Naive thymus-derived CD4-positive, alpha-beta T cell (primary cell): ENCODE measurements around the gene MYL10. TPM values are rescaled to one million over a fixed set of nuclear protein-coding genes. Genes with fewer than 3 reads are reported as not detected.
"Not testable (repeated sequence)": the region's sequence is repeated elsewhere in the genome, so short reads cannot be mapped to it uniquely, and the experiment has no call there.

ENCODE experiments used
- ATAC-seq: fragments of 150-1000 bp; cut with Tn5 transposase; 2 replicates; pipeline ENCODE4 v1.10.0; 2021; ENCODE audit warnings: mild to moderate bottlenecking, moderate library complexity
- CTCF ChIA-PET: fragments of 350-600 bp; sonication (Branson Sonifier 250); formaldehyde crosslinking; loops from one replicate; lab custom pipeline; 2021; ENCODE audit warnings: antibody characterized with exemption; lab: Charles Lee
- POLR2A ChIA-PET: fragments of 350-600 bp; sonication (Branson Sonifier 250); formaldehyde crosslinking; loops from one replicate; lab custom pipeline; 2021; ENCODE audit warnings: antibody characterized with exemption, inconsistent platforms; lab: Charles Lee
- DNase-seq, 9 donors: peaks; one replicate each; pipeline versions ENCODE4 v3.0.0 to v3.0.0-alpha.2; 2020 to 2022; ENCODE audit warnings: mixed read lengths in 1 of 9
- H3K27ac ChIP-seq: one replicate; pipeline ENCODE4 v1.7.0; 2013; ENCODE audit warnings: mild to moderate bottlenecking, low read depth, low read length, moderate library complexity
- H3K27me3 ChIP-seq, 2 donors: one replicate each; pipeline ENCODE4 v1.7.0; 2013; ENCODE audit warnings: low read length in 2 of 2, mild to moderate bottlenecking in 2 of 2, moderate library complexity in 2 of 2; ENCODE audit not compliant: control insufficient read depth in 2 of 2, insufficient read depth in 2 of 2
- H3K36me3 ChIP-seq, 3 experiments: 1 replicate in 2 of 3; 2 replicates in 1 of 3; pipeline ENCODE4 v1.7.0; 2013; ENCODE audit warnings: low read length in 3 of 3, mild to moderate bottlenecking in 3 of 3, moderate library complexity in 1 of 3; ENCODE audit not compliant: insufficient read depth in 3 of 3, control insufficient read depth in 2 of 3
- H3K4me1 ChIP-seq, 2 donors: one replicate each; pipeline ENCODE4 v1.7.0; 2013; ENCODE audit warnings: low read length in 2 of 2, mild to moderate bottlenecking in 2 of 2, moderate library complexity in 1 of 2; ENCODE audit not compliant: control insufficient read depth in 2 of 2, insufficient read depth in 2 of 2
- H3K4me3 ChIP-seq: 2 replicates; pipeline ENCODE4 v1.7.0; 2013; ENCODE audit warnings: mild to moderate bottlenecking, low read length
- H3K9me3 ChIP-seq, 3 experiments: 1 replicate in 2 of 3; 2 replicates in 1 of 3; pipeline ENCODE4 v1.7.0; 2013; ENCODE audit warnings: low read length in 3 of 3; ENCODE audit not compliant: control insufficient read depth in 2 of 3
- H3K27ac Mint-ChIP-seq, 9 donors: one replicate each; pipeline ENCODE4 v1.8.0; 2020 to 2022; ENCODE audit warnings: mixed read lengths in 9 of 9, mild to moderate bottlenecking in 8 of 9, moderate library complexity in 5 of 9, inconsistent platforms in 2 of 9
- H3K27me3 Mint-ChIP-seq, 5 donors: one replicate each; pipeline ENCODE4 v1.8.0; 2021 to 2022; ENCODE audit warnings: mixed read lengths in 5 of 5, mild to moderate bottlenecking in 1 of 5
- H3K36me3 Mint-ChIP-seq, 5 donors: one replicate each; pipeline ENCODE4 v1.8.0; 2020 to 2022; ENCODE audit warnings: mixed read lengths in 5 of 5, mild to moderate bottlenecking in 3 of 5, inconsistent platforms in 1 of 5
- H3K4me1 Mint-ChIP-seq, 7 donors: one replicate each; pipeline ENCODE4 v1.8.0; 2020 to 2022; ENCODE audit warnings: mixed read lengths in 7 of 7, mild to moderate bottlenecking in 3 of 7, inconsistent platforms in 1 of 7
- H3K4me3 Mint-ChIP-seq, 10 donors: one replicate each; pipeline ENCODE4 v1.8.0; 2020 to 2022; ENCODE audit warnings: mild to moderate bottlenecking in 10 of 10, mixed read lengths in 10 of 10, moderate library complexity in 6 of 10, inconsistent platforms in 2 of 10
- H3K9me3 Mint-ChIP-seq, 11 donors: one replicate each; pipeline ENCODE4 v1.8.0; 2020 to 2022; ENCODE audit warnings: mixed read lengths in 11 of 11, mild to moderate bottlenecking in 4 of 11, inconsistent platforms in 1 of 11, moderate library complexity in 1 of 11
- intact Hi-C, 2 donors: fragments of 100-400 bp; cut with micrococcal nuclease; formaldehyde crosslinking; loops; one replicate each; pipeline ENCODE4 v1.15.1; 2023
- polyA plus RNA-seq, 2 donors: library from polyadenylated mRNA; unstranded; fragments of 300-500 nt; fragmentation: Illumina TruSeq; gene quantifications; one replicate each; pipeline ENCODE4 v1.2.3, GENCODE V29; 2021
- total RNA-seq, 6 experiments: library from RNA in 5 of 6; stranded (reverse) in 5 of 6; gene quantifications; 1 replicate in 5 of 6; 2 replicates in 1 of 6; pipeline ENCODE4 v1.2.3 and lab custom pipeline; 2021 to 2026

MYL10 gene
- total and polyA plus RNA-seq, 7 experiments from 2014 or later, result not detected

- H3K36me3 ChIP-seq, result no peaks in the 10 kb centered on the region
- no peaks in the 10 kb centered on the region for H3K9me3 ChIP-seq
- no peak overlapping the region for H3K4me3 ChIP-seq
- no peaks in the 10 kb centered on the region for H3K36me3 Mint-ChIP-seq
- ChIA-PET POLR2A (interaction anchor here (0.6 kb wide), 1 partner anchor 28 kb away, joined by 3 read pairs; no protein-coding TSS in a partner anchor), CTCF (no interaction called here)
- no peak overlapping the region for H3K27ac ChIP-seq
- H3K27me3 ChIP-seq, result no peaks in the 10 kb centered on the region
- H3K4me1 ChIP-seq, result no peaks in the 10 kb centered on the region
- DNase-seq (no peak), ATAC-seq (no peak)
- peaks cover 0 to 4% (median 0%) of the 10 kb centered on the region in 7 donors for H3K4me1 Mint-ChIP-seq
- H3K27ac Mint-ChIP-seq, result no peak overlapping the region
- H3K9me3 Mint-ChIP-seq, result no peaks in the 10 kb centered on the region
- no peak overlapping the region for H3K4me3 Mint-ChIP-seq
- intact Hi-C loops, result loop anchor here in 1 of 2 donors (10.0 kb wide), 1 partner anchor 206 kb away; the partner anchor contains the start of gene CUX1
- H3K27me3 Mint-ChIP-seq, result peaks cover 0 to 11% (median 0%) of the 10 kb centered on the region in 5 donors
Observed at GRCh38 chr7:101608772-101609713, 20.1 kb downstream of the MYL10 start.

- H3K9me3 Mint-ChIP-seq, result no peaks in the 10 kb centered on the region
- intact Hi-C loops, result loop anchor here in 1 of 2 donors (10.0 kb wide), 1 partner anchor 208 kb away; the partner anchor contains the start of gene CUX1
- POLR2A ChIA-PET, result no interaction called here
Observed at GRCh38 chr7:101606498-101606923, 22.6 kb downstream of the MYL10 start.

GRCh38 chr7:101605611-101606497 lies 23.2 kb downstream of the MYL10 start:
- Histone ChIP-seq H3K36me3 (no peaks in the 10 kb centered on the region), H3K4me3 (no peak overlapping the region), H3K27ac (no peak overlapping the region), H3K27me3 (no peaks in the 10 kb centered on the region), H3K4me1 (no peaks in the 10 kb centered on the region), H3K9me3 (no peaks in the 10 kb centered on the region)
- POLR2A ChIA-PET, result no interaction called here
- DNase-seq, result no peak
- H3K27me3 Mint-ChIP-seq, result peaks cover 0 to 6% (median 0%) of the 10 kb centered on the region in 5 donors
- no peak overlapping the region for H3K4me3 Mint-ChIP-seq
- H3K4me1 Mint-ChIP-seq, result peaks cover 0 to 4% (median 0%) of the 10 kb centered on the region in 7 donors
- intact Hi-C loops, result loop anchor here in 1 of 2 donors (10.0 kb wide), 1 partner anchor 209 kb away; the partner anchor contains the start of gene CUX1
- H3K9me3 Mint-ChIP-seq, result no peaks in the 10 kb centered on the region
- H3K36me3 Mint-ChIP-seq, result no peaks in the 10 kb centered on the region
- no peak overlapping the region for H3K27ac Mint-ChIP-seq
- no peak for ATAC-seq
- CTCF ChIA-PET, result interaction anchor here (0.7 kb wide), 1 partner anchor 102 kb away, joined by 4 read pairs; no protein-coding TSS in a partner anchor

More at GRCh38 chr7:101606498-101606923, 22.6 kb downstream of the MYL10 start:
- Histone ChIP-seq H3K9me3 (no peaks in the 10 kb centered on the region), H3K4me3 (no peak overlapping the region), H3K36me3 (no peaks in the 10 kb centered on the region), H3K27me3 (no peaks in the 10 kb centered on the region), H3K4me1 (no peaks in the 10 kb centered on the region), H3K27ac (no peak overlapping the region)
- Mint-ChIP-seq H3K27ac (no peak overlapping the region), H3K4me1 (peaks cover 0 to 4% (median 0%) of the 10 kb centered on the region in 7 donors), H3K36me3 (no peaks in the 10 kb centered on the region), H3K27me3 (peaks cover 0 to 6% (median 0%) of the 10 kb centered on the region in 5 donors), H3K4me3 (no peak overlapping the region)
- CTCF ChIA-PET, result no interaction called here
- ATAC-seq, result no peak
- DNase-seq, result no peak

GRCh38 chr7:101604934-101605332 lies 24.2 kb downstream of the MYL10 start:
- H3K27me3 ChIP-seq, POLR2A ChIA-PET, ATAC-seq, H3K4me3 Mint-ChIP-seq, H3K9me3 ChIP-seq, H3K36me3 ChIP-seq, H3K27ac Mint-ChIP-seq, DNase-seq, H3K27ac ChIP-seq, H3K4me3 ChIP-seq, H3K27me3 Mint-ChIP-seq, H3K4me1 Mint-ChIP-seq, H3K9me3 Mint-ChIP-seq, H3K4me1 ChIP-seq, H3K36me3 Mint-ChIP-seq: not testable (repeated sequence)
- CTCF ChIA-PET, result interaction anchor here (0.7 kb wide), 1 partner anchor 103 kb away, joined by 4 read pairs; no protein-coding TSS in a partner anchor
- intact Hi-C loops, result loop anchor here in 1 of 2 donors (10.0 kb wide), 1 partner anchor 210 kb away; the partner anchor contains the start of gene CUX1

GRCh38 chr7:101604331-101604933 lies 24.7 kb downstream of the MYL10 start:
- intact Hi-C loops, result loop anchor here in 1 of 2 donors (10.0 kb wide), 1 partner anchor 210 kb away; the partner anchor contains the start of gene CUX1
- Histone ChIP-seq H3K4me1 (no peaks in the 10 kb centered on the region), H3K4me3 (no peak overlapping the region), H3K27ac (no peak overlapping the region), H3K27me3 (no peaks in the 10 kb centered on the region), H3K36me3 (no peaks in the 10 kb centered on the region), H3K9me3 (no peaks in the 10 kb centered on the region)
- POLR2A ChIA-PET, result interaction anchor here (0.7 kb wide), 1 partner anchor 784 kb away, joined by 5 read pairs; no protein-coding TSS in a partner anchor
- no peaks in the 10 kb centered on the region for H3K9me3 Mint-ChIP-seq
- peaks cover 0 to 4% (median 0%) of the 10 kb centered on the region in 5 donors for H3K27me3 Mint-ChIP-seq
- peaks cover 0 to 1% (median 0%) of the 10 kb centered on the region in 7 donors for H3K4me1 Mint-ChIP-seq
- H3K4me3 Mint-ChIP-seq, result no peak overlapping the region
- DNase-seq (no peak), ATAC-seq (no peak)
- CTCF ChIA-PET, result interaction anchor here (0.7 kb wide), 1 partner anchor 537 kb away, joined by 5 read pairs; no protein-coding TSS in a partner anchor
- H3K27ac Mint-ChIP-seq, result no peak overlapping the region
- no peaks in the 10 kb centered on the region for H3K36me3 Mint-ChIP-seq
